Measurements from ENCODE around the gene SOX4.

- TF ChIP-seq POLR2A (IDR thresholded peaks at IDR 0.05; ENCODE audit: low read depth, low read length) (no peak), POLR2AphosphoS5 (IDR thresholded peaks at IDR 0.05; ENCODE audit: low read depth, low read length) (no peak), TAF1 (IDR thresholded peaks at IDR 0.05; ENCODE audit: low read depth, low read length) (no peak), SPI1 (IDR thresholded peaks at IDR 0.05; ENCODE audit: low read depth, low read length) (no peak), PAX5 (IDR thresholded peaks at IDR 0.05; ENCODE audit: insufficient read depth, low read length, severe bottlenecking) (no peak), POU2F2 (IDR thresholded peaks at IDR 0.05; ENCODE audit: low read depth, low read length) (no peak)
These were observed 3.9 kb upstream of the SOX4 start for GRCh38 chr6:21589352-21590345.

Measured in GM12891 (cell line).